ENCODE data around the gene CALHM2.
"Not testable (repeated sequence)": the region's sequence is repeated elsewhere in the genome, so short reads cannot be mapped to it uniquely, and the experiment has no call there.

The CALHM2 gene, protein sequence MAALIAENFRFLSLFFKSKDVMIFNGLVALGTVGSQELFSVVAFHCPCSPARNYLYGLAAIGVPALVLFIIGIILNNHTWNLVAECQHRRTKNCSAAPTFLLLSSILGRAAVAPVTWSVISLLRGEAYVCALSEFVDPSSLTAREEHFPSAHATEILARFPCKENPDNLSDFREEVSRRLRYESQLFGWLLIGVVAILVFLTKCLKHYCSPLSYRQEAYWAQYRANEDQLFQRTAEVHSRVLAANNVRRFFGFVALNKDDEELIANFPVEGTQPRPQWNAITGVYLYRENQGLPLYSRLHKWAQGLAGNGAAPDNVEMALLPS

DNA sequence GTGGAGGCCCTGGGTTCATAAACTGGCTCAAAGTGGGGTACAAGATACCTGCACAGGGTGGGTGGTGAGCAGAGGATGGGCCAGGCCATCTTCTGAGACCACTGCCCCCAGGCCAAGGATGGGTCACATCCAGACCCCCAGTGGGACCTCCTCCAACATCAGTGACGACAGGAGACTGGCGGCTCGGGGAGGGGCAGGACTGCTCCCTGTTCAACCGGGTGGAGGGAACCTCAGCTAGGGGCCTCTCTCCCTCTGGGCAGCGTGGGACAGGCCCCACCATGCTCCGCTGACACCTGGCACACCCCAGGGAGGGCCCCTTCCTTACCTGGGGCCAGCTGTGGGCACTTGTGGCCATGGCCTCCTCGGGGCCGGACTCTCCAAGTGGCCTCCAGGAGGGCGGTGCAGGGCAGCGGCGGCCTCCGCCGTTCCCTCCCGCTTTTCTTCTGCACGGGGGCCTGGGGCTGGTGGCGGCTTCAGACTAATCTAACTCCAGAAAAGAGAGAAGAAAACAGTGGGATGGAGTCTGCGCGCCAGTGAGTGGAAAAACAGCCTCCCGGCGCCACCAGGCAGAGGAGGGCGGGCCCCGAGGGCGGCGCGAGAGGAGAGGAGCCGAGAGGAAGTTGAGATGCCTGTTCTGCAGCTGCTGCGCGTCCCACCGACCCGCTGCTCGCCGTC, at the start of gene CALHM2:
TSS of gene CALHM2 (minus strand) at position 540 of the 675 bp plus-strand sequence. CDS start 2,429 bp downstream, outside the sequence.
- peak; percentile 68 for DNase-seq

DNA sequence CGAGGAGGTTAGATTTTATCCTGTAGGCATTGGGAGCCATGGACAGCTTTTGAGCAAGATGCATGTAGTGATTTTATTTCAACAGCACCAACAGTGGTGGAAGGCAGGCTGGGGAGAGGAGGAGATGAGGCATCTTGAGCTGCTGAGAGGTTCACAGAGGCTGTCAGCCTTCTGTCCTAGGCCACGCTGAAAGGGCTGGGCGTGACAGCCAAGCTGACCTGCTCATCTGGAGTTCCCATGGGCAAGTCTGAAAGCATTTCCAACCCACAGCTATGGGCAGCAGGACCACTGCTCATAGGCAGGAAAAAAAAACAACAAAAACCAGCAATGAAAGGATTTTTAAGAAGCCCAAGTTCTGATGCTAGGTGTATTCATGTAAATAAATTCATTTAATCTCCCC, 49.0 kb upstream of the CALHM2 start:
- DNase-seq, result no peak

DNA sequence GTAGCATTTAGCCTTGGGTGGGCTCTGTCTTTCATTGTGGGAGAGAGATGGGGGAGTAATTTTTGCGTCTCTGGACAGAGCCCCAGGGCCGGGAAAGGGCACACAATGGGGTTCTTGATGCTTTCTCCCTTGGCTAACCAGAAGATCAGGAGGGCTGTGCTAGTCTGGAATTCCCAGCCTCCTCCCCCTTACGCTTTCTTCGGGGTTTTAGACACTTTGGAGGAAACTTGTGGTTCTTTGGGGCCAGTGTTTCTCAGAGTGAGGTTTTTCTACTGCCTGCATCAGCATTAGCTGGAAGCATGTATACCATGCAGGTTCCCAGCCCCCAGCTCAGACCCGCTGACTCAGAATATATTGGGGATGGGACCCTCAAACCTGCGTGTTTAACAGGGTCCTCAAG, 48.3 kb upstream of the CALHM2 start:
- DNase-seq, result no peak

DNA sequence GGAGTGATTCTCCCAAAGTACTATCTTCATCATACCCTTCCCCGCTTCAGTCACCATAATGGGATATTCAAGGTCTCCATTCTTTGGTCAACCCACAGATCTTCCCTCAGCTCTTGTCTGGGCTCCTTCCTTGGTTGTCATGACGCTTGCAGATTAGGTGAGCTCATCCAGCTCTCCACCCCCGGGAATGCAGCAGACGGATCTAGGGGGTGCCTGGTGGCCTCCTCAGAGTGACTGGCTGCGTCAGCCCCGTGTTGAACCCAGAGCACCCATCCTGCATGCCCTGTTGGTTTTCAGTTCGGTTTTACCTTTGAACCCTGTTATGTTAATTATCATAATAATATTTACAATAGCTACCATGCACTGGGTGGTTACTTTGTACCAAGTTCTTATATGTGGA, 47.7 kb upstream of the CALHM2 start:
- DNase-seq, result no peak

DNA sequence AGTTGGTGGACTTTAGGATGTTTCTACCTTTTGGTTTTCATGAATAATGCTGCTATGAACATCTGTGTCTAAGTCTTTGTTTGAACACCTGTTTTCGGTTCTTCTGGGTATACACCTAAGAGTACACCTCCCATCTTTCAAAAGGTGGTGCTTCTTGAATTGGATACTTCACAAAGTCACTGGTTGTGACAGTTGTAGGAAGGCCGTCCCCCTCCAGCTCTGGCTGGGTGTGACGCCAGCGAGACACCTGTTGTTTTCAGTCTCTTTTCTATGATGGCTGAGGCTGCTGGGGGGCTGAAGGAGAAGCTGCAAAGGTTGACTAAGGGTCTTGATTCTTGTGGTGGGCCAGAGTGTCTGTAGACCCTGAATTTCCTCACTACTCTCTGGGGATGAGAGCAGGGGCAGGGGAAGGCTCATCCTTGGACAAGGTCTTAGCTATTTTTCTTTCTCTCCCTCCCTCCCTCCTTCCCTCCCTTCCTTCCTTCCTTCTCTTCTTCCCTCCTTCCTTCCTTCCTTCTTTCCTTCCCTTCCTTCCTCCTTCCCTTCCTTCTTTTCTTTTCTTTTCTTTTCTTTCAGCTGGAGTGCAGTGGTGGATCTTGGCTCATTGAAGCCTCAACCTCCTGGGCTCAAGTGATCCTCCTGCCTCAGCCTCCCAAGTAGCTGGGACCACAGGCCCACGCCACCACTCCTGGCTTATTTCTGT, 46.9 kb upstream of the CALHM2 start:
- DNase-seq, result no peak

DNA sequence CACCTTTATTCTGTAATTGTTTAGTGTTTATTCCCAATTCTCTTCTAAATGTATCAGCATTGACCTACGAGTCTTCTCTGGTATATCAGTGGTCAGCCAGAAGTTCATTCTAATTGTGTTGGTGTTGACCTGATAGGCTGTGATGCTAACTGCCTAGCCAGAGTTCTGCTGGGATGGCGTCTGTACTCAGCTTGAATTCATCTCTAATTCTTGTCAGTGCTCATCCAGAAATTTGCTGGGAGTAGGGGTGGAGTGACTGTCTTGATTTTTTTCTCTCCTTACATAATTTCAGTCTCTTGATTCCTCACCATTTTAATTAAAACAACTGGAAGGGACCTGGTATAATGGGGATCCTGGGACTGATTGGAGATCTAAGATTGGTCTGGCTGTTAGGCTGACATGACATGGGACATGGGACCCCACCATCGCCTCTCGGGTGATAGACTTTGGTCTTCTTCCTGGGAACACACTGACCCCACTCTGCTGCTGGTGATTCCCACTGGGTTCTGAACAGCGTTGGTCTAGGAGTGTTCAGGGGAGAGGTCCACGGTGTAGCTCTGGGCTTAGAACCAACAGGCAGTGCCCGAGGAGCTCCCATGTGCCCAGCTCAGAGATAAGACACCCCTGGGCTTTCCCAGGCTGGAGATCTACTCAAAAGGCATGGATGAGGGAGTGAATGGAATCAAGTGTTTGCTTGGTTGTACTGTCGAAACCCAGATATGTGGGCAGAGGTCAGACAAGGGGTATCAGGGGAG, 45.2 kb upstream of the CALHM2 start:
- DNase-seq, result no peak

DNA sequence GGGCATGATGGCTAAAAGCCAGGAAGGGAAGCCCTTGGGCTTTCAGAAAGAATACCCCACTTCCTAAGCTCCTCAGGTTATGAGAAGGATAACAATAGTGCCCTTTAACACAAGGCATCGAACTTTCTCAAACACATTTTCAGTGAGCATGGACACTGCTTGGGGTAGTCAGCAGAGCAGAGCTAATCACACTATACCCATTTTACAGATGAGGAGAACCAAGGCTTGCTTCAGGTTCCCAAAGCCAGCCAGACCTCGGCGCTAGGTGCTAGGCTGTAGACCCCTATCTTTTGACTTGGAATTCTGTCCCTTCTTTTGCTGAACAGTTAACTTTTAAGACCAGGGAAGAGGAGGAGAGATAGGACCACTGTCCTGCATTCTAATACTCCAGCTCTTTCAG, 43.2 kb upstream of the CALHM2 start:
- DNase-seq, result no peak

DNA sequence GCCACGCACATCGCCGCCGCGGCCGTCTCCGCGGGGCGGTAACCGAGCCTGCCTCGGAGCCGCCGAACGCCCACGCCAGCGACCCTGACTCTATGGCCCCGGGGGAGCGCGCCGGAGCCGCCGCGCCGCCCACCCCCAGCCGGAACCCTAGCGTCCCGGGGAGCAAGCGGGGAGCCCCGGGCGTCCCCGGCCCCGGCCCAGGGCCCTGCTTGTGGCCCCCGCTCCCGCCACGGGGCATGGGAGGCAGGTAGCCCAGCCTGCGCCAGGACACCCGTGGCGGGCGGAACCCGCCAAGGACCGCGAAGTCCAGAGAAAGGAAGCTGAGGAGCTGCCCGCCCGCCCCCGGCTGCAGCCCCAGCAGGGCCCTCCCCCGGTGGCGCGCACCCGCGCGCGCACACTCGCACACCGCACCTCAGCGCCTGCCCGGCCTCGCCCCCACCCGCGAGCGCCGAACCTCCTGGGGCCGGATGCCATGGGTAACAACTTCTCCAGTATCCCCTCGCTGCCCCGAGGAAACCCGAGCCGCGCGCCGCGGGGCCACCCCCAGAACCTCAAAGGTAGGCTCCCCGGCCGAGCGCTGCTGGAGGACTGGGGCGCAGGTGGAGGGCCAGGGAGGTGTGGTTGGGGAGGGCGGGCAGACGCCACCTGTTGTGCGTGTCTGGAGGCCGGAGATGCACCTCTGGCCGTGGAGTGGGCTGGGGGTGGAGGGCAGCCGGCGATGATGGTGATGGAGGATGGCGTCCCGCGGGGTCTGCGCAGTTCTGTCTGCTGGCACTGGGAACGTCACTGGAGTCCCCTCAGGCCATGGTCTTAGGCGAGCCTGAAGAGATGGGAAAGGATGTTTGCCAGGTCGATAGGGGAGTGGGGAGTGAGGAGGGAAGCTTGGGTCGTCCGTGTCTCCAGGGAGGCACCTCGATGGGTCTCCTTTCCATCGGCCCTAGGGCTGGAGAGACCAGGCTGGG, 42.0 kb upstream of the CALHM2 start:
- DNase-seq, result peak; percentile 55

DNA sequence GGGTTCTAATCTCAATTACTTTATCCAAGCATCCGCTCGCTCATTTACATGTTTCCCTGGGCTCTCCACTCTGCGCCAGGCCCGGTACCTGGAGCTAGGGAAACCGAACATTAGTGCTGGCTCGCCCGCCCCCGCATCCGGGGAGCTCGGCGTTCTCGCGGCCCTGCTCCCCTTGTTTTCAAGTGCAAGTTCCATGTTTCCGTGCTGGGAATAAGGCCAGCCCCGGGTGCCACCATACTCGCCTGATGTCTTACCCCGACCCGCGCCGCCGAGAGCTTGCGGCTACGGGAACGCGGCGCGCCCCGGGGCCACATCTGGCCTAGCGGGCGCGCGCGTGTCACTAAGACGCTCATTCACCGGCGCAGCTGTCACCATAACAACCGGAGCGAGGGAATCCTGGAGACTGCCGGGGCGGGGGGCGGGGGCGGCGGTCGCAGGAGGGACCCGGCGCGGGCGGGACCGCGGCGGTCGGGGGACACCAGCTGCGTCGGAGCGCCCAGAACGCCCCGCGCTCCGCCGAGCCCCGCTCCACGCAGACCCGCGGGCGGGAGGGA, 41.3 kb upstream of the CALHM2 start, which contains the start of gene NEURL1:
TSS of gene NEURL1 (plus strand) at position 344 of the 554 bp plus-strand sequence. CDS start 683 bp downstream, outside the sequence.
- DNase-seq, result peak; percentile 63

DNA sequence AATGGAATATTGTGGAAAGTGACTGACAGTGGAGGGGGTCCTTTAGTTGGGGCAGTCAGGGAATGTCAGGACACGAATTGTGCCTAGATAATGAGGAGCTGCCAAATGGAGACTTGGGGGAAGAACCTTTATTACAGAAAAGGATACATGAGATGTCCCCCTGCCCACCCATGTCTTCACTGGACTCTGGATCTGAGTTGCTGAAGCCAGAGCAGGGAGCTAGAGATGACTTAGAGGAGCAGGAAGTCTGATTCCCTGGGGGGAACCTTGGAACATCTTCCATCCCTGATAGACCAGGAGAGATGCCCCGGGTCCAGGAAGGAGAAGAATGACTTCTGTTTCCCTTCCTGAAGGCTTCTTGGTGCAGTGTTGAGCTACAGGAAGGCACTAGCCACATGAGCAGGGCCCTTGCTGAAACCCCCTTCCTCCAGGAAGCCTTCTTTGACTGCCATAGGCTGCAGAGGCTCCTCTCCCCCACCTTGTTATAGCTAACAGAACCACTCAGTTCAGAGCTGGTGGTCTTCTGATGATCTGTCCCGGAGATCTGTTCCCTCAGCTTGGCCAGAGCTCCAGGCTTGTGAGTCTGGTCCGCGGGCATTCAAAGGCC, 40.6 kb upstream of the CALHM2 start:
- DNase-seq, result no peak

DNA sequence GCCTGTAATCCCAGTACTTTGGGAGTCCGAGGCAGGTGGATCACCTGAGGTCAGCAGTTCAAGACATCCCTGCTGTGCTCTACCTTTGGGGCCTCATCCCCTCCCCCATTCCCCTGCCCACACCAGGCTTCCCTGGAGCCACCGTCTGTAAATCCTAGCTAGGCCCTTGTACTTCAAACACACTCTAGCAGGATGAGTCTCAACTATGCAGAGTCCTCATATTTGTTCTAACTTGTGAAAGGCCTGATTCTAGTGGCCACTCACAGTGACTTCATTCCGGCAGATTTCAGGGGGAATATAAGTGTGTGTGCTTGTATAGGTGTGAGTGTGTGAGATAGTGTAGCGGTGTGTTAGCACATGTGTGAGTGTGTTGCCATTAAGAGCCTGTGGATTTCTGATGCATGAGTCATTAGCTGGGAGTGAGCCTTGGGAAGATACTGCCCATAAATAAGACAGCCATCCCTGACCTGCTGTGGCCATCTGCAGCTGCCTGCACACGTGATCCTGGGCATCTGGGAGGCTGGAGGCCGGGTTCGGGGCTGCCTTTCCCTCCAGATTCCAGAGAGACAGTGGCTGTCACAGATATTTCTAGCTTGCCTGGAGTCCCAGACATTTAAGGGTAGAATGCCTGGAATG, 39.7 kb upstream of the CALHM2 start:
- DNase-seq, result peak; percentile 50

DNA sequence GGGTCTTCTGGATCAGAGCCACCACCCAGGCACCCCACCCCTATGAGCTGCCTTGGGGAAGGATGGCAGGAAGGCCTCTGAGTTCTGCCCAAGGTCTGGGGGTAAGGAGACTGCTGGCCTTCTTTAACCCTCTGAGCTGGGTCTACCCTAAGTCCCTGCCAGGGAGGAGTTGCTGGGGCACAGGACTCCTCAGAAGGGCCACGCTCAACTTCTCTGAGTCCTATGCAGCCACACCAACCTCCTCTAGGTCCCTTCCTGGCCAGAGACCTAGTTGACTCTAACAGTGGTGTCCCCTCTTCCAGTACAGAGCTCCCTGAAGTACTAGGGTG, 38.8 kb upstream of the CALHM2 start:
- DNase-seq, result no peak

DNA sequence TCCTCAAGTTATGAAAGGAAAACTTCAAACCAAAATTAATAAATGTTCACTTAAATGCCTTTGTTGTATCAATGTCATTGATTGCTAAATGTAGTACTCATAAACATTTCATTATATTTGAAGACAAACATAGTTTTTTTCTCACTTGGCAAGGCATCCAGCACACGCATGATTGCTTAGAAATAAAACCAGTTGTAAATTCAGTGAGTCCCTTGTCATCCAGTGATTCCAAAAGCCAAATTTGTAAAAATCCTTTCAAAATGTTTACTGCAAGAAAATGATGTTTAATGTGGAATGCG, 35.2 kb upstream of the CALHM2 start:
- no peak for DNase-seq

DNA sequence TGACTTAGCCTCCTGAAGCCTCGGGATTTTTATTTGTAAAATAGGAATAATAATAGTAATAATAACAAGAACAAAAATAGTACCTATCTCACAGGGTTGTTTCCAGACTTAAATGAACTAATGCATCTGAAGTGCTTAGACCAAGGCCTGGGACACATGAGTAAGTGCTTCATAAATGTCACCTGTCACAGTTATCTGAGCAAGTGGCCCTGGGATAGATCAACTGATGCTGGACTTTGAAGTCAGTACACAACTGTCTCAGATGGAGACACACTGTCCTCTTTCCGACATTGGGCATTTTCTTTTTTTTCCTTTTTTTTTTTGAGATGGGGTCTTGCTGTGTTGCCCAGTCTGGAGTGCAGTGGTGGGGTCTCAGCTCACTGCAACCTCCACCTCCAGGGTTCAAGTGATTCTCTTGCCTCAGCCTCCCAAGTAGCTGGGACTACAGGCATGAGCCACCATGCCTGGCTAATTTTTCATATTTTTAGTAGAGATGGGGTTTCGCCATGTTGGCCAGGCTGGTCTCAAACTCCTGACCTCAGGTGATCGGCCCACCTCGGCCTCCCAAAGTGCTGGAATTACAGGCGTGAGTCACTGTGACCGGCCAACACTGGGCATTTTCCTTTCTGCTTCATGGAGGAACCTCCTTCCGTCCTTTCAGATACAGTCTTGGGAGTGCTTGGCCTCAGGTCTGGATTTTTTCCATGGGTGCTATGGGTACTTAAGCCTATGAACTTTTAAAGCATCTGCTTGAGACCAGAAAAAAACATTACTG, 34.7 kb upstream of the CALHM2 start:
- DNase-seq, result not testable (repeated sequence)

DNA sequence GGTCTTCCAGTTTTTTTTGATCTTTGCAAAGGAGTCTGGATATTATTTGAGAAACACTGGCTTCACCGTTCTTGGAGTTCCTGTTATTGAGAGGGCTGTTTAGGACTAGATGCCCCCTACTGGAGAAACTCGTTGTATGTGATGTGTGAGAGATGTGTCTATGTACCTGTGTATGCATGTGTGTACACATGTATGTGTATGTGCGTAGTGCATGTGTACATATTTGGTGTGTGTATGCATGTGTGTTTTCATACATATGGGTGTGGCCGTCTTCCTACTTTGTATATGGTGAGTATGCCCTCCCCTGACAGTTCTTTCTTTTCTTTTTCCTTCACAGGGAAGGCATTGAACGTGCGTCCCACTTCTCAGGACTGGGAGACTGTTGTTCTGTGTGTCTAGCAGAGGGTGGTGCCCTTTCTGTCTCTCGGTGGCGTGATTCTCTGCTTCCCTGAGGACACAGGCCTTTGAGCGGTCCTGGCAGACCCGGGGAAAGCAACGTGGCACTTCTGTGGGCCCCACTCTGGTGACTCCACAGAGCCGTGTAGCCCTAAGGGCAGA, 29.9 kb upstream of the CALHM2 start:
- peak; percentile 70 for DNase-seq

DNA sequence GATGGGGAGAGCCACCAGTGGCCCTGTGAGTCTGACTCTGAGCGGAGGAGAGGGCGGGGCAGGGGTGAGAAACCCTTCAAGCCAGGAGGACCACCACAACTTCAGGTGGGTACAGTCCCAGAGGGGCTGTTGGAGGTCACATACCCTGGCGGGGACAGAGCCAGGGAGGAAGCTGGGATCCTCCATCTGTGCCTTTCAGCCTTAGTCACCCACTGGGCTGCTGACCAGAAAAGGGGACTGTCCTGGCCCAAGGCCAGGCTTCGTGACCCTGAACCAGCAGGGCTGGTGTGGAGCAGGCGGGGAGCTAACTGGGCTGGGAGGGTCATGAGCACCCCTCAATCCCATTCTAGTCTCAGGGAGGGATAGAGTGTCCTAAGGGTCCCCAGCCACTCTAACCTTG, 28.4 kb upstream of the CALHM2 start:
- DNase-seq, result no peak

DNA sequence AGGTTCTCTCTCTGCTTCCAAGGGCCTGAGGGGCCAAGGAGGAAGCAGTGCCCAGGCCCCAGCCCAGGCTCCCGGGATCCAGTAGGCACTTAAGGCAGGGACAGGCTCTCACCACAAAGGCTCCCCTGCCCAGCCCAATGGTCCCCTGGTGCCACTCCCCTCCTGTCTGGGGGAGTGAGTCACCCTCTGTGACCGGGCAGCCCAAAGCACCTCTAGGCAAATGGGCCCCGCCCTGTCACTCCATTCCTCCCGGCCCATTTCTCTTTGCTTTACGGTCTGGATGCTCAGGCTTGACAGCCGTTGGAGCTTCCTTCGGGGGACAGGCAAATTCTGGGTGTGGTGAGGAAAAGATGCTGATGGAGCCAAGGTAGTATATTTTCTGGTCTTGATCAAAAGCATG, 27.0 kb upstream of the CALHM2 start, which contains the start of gene CALHM3:
TSS of gene CALHM3 (minus strand) at position 106 of the 400 bp plus-strand sequence. CDS start 208 bp downstream, outside the sequence.
- no peak for DNase-seq

DNA sequence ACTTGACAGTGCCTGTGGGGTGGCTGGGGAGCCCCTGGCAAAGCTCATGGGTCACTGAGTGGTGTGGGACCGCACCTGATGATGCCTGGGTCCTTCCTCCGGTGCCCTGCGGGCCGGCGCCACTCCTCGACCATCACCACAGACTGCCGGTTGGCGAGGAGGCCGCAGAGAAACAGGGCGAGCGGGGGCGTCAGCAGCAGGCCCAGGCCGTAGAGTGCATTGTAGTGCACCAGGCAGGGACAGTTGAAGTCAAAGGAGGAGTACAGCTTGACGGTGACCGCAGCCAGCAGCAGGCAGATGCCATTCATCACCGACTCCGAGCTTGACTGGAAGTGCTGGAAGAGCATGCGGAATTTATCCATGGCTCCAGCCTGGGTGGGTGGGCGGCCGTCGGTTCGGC, 26.5 kb upstream of the CALHM2 start:
- no peak for DNase-seq

DNA sequence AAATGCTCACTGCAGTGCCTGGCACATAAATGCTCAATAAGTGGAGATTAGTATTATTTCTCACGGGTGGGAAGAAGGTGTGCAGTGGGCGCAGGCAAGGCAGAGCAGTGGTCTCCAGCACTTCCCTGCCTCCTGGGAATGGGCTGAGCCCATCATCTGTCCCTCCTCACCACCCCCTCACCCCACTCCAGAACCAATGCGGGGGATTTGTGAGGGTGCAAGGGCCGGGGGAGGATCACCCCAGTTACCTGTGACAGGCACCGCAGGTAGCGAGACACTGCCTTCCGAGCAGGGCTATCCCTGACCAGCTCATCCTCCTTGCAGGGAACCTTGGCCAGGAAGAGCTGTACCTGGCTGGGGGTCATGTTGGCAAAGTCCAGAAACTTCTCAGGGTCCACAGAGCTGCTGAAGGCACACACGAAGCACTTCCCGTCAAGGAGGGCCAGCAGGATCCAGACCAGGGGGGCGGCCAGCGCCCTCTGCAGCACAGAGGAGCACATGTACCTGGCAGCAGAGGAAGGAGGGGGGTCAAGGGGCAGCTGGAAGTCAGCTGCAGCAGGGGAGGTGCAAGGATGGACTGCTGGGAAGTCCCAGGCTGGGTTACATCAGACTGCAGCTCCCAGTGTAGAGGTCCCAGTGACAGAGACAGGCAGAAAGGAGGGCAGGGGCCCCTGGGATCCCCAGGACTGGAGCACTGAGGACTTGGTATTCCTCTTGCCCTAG, 24.0 kb upstream of the CALHM2 start:
- peak; percentile 11 for DNase-seq

All from NCI-H146 (cell line).